DND-41 (cell line): ENCODE data around the gene SPATA18.

Experiments used
- EZH2 ChIP-seq: IDR thresholded peaks from 3 replicates; pipeline ENCODE4 v1.6.1; 2012; ENCODE audit warnings: borderline replicate concordance, low read depth, mild to moderate bottlenecking, moderate library complexity, low read length, inconsistent platforms; ENCODE audit not compliant: severe bottlenecking
- TF ChIP-seq, protein P1 (sequence below): IDR thresholded peaks from 2 replicates; pipeline ENCODE4 v1.5.1; 2012; ENCODE audit warnings: borderline replicate concordance, low read length, moderate library complexity, mild to moderate bottlenecking; ENCODE audit not compliant: poor library complexity, severe bottlenecking; ENCODE audit errors: extremely low read depth

DNA sequence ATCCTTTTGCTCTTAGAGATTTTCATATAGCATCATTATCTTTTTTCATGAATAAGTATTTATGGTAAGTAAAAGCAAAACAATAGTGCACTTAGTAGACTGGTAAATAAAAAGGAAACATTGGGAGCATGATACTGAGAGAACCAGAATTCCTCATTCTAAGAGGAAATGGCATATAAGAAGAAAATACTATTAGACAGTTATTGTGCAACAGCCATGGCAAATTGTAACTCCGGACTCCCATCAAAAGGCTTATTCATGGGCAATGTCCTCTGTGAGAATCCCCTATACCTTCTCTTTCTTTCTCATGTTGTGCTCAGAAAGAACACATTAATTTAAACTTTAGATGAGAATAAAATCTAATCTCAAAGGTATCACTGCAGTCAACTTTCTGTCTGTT, 42.4 kb downstream of the SPATA18 start:
- TF ChIP-seq, protein P1, sequence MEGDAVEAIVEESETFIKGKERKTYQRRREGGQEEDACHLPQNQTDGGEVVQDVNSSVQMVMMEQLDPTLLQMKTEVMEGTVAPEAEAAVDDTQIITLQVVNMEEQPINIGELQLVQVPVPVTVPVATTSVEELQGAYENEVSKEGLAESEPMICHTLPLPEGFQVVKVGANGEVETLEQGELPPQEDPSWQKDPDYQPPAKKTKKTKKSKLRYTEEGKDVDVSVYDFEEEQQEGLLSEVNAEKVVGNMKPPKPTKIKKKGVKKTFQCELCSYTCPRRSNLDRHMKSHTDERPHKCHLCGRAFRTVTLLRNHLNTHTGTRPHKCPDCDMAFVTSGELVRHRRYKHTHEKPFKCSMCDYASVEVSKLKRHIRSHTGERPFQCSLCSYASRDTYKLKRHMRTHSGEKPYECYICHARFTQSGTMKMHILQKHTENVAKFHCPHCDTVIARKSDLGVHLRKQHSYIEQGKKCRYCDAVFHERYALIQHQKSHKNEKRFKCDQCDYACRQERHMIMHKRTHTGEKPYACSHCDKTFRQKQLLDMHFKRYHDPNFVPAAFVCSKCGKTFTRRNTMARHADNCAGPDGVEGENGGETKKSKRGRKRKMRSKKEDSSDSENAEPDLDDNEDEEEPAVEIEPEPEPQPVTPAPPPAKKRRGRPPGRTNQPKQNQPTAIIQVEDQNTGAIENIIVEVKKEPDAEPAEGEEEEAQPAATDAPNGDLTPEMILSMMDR = no peak
- TF ChIP-seq EZH2 = no peak
